ENCODE results near the gene HSPA14.
"Not testable (repeated sequence)": the region's sequence is repeated elsewhere in the genome, so short reads cannot be mapped to it uniquely, and the experiment has no call there.

Gene HSPA14

GRCh38 chr10:14891151-14891550, 53.0 kb downstream of the HSPA14 start:
- DNase-seq = no peak

DNA sequence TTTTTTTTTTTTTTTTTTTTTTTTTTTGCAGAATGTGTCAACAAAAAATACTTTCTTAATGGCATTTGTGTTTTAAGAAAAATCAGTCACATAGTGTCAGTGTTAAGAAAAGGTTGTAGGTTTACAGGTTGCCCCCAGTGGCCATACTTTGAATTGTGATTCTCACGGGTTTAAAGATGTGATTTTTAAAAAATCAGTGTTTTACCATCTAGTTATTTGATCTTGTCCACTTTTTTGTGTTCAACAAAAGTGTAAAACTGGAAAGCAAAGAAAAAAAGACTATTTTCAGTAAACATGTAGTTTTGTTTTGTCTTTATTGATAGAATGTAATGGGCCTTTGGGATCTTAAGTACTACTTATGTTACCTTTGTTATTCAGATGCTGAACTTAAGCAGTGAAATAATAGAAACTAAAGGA, 66.2 kb downstream of the HSPA14 start:
- no peak for DNase-seq

GRCh38 chr10:14904864-14905263, 66.8 kb downstream of the HSPA14 start:
- no peak for DNase-seq

DNA sequence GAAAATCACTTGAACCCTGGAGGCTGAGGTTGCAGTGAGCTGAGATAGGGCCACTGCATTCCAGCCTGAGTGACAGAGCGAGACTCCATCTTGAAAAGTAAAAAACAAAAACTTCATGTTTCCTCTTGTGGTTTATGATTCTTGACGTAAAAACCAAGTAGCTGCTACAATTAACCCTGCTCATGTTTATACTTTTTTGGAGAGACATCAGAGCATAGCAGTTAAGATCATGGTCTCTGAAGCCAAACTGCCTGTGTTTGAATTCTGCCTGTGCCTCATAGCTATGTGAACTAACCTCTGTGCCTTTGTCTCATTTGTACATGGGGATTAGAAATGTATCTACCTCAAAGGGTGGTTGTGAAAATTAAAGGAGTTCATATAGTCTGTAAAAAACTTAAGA, 67.8 kb downstream of the HSPA14 start:
- no peak for DNase-seq

GRCh38 chr10:14906765-14907164, 68.7 kb downstream of the HSPA14 start:
- no peak for DNase-seq

GRCh38 chr10:14907591-14907990, 69.5 kb downstream of the HSPA14 start:
- not testable (repeated sequence) for DNase-seq

- DNase-seq = no peak
Measured at GRCh38 chr10:14909101-14909500, 71.0 kb downstream of the HSPA14 start.

DNA sequence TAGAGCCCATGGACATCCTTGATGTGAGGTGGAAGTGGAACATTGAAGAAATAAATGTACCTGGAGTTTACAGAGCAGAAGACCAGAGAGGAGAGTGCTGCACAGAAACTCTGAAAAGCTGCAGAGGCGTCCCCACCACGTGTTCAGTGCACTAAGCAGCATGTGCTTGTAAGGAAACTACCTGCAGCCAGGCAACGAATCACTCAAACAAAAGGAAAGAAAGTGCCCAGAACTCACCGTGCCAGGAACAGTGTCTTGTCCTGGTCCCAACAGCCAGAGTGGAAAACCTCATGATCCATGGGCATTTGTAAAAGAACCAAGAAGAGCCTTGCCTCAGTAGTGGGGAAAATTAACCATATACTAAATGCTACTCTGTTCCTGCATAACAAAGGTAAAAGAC, 72.8 kb downstream of the HSPA14 start:
- DNase-seq = no peak

DNA sequence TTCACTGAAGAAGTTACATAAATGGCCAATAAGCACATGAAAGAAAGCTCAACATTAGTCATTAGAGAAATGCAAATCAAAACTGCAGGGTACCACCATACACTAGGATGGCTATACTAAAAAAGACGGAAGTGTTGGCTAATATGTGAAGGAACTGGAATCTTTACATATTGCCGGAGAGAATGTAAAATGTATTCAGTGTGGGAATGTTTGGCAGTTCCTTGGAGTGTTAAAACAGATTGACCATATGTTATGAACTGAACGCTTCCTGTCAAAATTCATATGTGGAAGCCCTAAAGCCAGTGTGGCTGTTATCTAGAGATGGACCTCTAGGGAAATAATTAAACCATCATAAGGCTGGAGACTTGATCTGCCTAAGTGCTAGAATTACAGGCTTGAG, 73.7 kb downstream of the HSPA14 start:
- DNase-seq = no peak

- DNase-seq = no peak
Measured at GRCh38 chr10:14916600-14916999, 78.5 kb downstream of the HSPA14 start.

GRCh38 chr10:14917827-14918226, 79.7 kb downstream of the HSPA14 start:
- DNase-seq = no peak

- DNase-seq = no peak
Measured at GRCh38 chr10:14918964-14919363, 80.9 kb downstream of the HSPA14 start.
